Stomach (tissue), 9 donors: Measurements from ENCODE around the gene FAM53C. TPM values are rescaled to one million over a fixed set of nuclear protein-coding genes. Genes with fewer than 3 reads are reported as not detected.
"Not testable (repeated sequence)": the region's sequence is repeated elsewhere in the genome, so short reads cannot be mapped to it uniquely, and the experiment has no call there.

ENCODE experiments used
- DNase-seq, 2 donors: peaks; one replicate each; pipeline versions ENCODE4 v3.0.0 to v3.0.0-alpha.2; 2013 to 2019
- H3K27ac ChIP-seq, 5 donors: fragments of 200-600 bp in 4 of 5; sonication (generic) in 4 of 5; one replicate each; pipeline ENCODE4 v1.5.1; 2013 to 2019; ENCODE audit warnings: mild to moderate bottlenecking in 1 of 5, moderate library complexity in 1 of 5
- H3K27me3 ChIP-seq, 3 donors: fragments of 200-600 bp; sonication (generic); one replicate each; pipeline ENCODE4 v1.5.1; 2017 to 2019; ENCODE audit warnings: mixed run types in 1 of 3
- H3K36me3 ChIP-seq, 4 donors: fragments of 200-600 bp; sonication (generic); 1 replicate in 3 of 4; 2 replicates in 1 of 4; pipeline ENCODE4 v1.5.1; 2016 to 2019
- H3K4me1 ChIP-seq, 4 donors: fragments of 200-600 bp; sonication (generic); one replicate each; pipeline ENCODE4 v1.5.1; 2016 to 2019
- H3K4me3 ChIP-seq, 4 donors: fragments of 200-600 bp; sonication (generic) in 3 of 4; one replicate each; pipeline ENCODE4 v1.5.1; 2016 to 2019; ENCODE audit warnings: mild to moderate bottlenecking in 1 of 4
- H3K9me3 ChIP-seq, 4 donors: fragments of 200-600 bp; sonication (generic); one replicate each; pipeline ENCODE4 v1.5.1; 2016 to 2019
- EP300 ChIP-seq: sonication (generic); formaldehyde crosslinking; IDR thresholded peaks from one replicate; pipeline ENCODE4 v1.6.1; 2017; ENCODE audit warnings: antibody characterized with exemption
- POLR2A ChIP-seq, 4 donors: fragments of 450-650 bp; IDR thresholded peaks; one replicate each; pipeline ENCODE4 v1.6.1; 2016; ENCODE audit warnings: antibody characterized with exemption in 4 of 4, control low read depth in 2 of 4, mild to moderate bottlenecking in 1 of 4, moderate library complexity in 1 of 4
- POLR2AphosphoS5 ChIP-seq, 3 donors: sonication (generic); formaldehyde crosslinking; IDR thresholded peaks; one replicate each; pipeline ENCODE4 v1.6.1; 2016; ENCODE audit warnings: antibody characterized with exemption in 3 of 3
- WGBS, 5 donors: extraction: QIAGEN DNeasy Blood & Tissue Kit in 3 of 5; methylation state at CpG; one replicate each; pipeline versions ENCODE4 v1.1.5 to v1.1.7; 2013 to 2018; 5-methylcytosine and 5-hydroxymethylcytosine counted together
- intact Hi-C: fragments of 100-400 bp; cut with DNase I; formaldehyde crosslinking; loops from one replicate; pipeline ENCODE4 v1.15.1; 2023; ENCODE audit warnings: low total_unique reads
- polyA plus RNA-seq, 3 donors: library from polyadenylated mRNA; stranded (reverse); fragments of 200-250 nt; gene quantifications; one replicate each; pipeline ENCODE4 v1.2.3, GENCODE V29; 2013
- total RNA-seq, 5 donors: library from RNA; depleted of rRNA; stranded (reverse); fragments of >200 nt; gene quantifications; one replicate each; pipeline versions ENCODE4 v1.1.0 to v1.2.3, GENCODE V29; 2014 to 2016
- TF ChIP-seq, protein P1 (sequence below), 7 experiments: fragments of 450-650 bp in 4 of 7; fragments of 200-600 bp in 3 of 7; sonication (generic) in 3 of 7; IDR thresholded peaks; one replicate each; pipeline ENCODE4 v1.5.1; 2016 to 2019; ENCODE audit warnings: antibody characterized with exemption in 7 of 7, control low read depth in 2 of 7, mild to moderate bottlenecking in 1 of 7
- donor health status: healthy with polysubstance abuse.
- donor health status: Bipolar disorder and iron deficiency.
- donor health status: healthy.

Gene FAM53C
- total and polyA plus RNA-seq, 8 donors: 0.29 to 43.3 (median 15.3) TPM

DNA sequence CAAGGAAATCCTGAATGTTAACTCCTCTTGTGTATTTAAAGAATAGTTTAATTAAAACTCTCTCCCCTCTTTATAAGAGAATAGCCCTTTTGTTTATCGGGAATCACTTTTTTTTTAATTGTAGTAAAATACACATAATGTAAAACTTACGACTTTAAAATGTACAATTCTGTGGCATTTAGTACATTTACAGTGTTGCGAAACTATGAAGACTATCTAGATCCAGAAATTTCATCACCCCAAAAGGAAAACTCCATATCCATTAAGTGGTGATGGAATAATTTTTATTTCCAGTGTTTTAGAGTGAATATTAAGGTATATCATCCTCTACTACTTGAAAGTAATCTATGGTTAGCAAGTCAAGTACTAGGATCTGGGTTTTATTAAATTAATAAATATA, 51.3 kb downstream of the FAM53C start:
- 86 to 96% (median 91%) methylated on average over 3 of the region's 3 CpGs for WGBS, 5 donors
- DNase-seq: no peak
- Histone ChIP-seq H3K9me3 (no peaks in the 10 kb centered on the region), H3K4me3 (no peak overlapping the region), H3K27ac (no peak overlapping the region), H3K27me3 (no peaks in the 10 kb centered on the region), H3K36me3 (peaks cover 54 to 99% (median 85%) of the 10 kb centered on the region in 4 donors), H3K4me1 (peaks cover 0 to 32% (median 13%) of the 10 kb centered on the region in 4 donors)
- intact Hi-C loops: no loop called here
- no peak for TF ChIP-seq POLR2A (IDR thresholded peaks at IDR 0.05)
- TF ChIP-seq EP300: no peak
- TF ChIP-seq POLR2AphosphoS5 (IDR thresholded peaks at IDR 0.05): no peak
- TF ChIP-seq, protein P1, sequence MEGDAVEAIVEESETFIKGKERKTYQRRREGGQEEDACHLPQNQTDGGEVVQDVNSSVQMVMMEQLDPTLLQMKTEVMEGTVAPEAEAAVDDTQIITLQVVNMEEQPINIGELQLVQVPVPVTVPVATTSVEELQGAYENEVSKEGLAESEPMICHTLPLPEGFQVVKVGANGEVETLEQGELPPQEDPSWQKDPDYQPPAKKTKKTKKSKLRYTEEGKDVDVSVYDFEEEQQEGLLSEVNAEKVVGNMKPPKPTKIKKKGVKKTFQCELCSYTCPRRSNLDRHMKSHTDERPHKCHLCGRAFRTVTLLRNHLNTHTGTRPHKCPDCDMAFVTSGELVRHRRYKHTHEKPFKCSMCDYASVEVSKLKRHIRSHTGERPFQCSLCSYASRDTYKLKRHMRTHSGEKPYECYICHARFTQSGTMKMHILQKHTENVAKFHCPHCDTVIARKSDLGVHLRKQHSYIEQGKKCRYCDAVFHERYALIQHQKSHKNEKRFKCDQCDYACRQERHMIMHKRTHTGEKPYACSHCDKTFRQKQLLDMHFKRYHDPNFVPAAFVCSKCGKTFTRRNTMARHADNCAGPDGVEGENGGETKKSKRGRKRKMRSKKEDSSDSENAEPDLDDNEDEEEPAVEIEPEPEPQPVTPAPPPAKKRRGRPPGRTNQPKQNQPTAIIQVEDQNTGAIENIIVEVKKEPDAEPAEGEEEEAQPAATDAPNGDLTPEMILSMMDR (IDR thresholded peaks at IDR 0.05): no peak

DNA sequence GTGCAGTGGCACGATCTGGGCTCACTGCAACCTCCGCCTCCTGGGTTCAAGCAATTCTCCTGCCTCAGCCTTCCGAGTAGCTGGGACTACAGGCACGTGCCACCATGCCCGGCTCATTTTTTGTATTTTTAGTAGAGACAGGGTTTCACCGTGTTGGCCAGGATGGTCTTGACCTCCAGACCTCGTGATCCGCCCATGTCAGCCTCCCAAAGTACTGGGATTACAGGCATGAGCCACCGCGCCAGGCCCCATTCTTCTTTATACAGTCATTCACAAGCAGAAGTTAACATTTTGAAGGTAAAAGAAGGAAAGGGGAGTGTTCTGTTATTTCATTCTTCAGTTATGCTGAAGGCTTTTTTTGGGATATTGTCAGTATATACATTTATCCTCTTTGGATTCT, 51.8 kb downstream of the FAM53C start:
- H3K4me3 ChIP-seq, H3K9me3 ChIP-seq, DNase-seq, H3K27me3 ChIP-seq, H3K27ac ChIP-seq, intact Hi-C loops: not testable (repeated sequence)
- H3K4me1 ChIP-seq: peaks cover 0 to 31% (median 13%) of the 10 kb centered on the region in 4 donors
- H3K36me3 ChIP-seq: peaks cover 56 to 99% (median 88%) of the 10 kb centered on the region in 4 donors
- 94 to 97% (median 95%) methylated on average over 10 of the region's 10 CpGs for WGBS, 5 donors

DNA sequence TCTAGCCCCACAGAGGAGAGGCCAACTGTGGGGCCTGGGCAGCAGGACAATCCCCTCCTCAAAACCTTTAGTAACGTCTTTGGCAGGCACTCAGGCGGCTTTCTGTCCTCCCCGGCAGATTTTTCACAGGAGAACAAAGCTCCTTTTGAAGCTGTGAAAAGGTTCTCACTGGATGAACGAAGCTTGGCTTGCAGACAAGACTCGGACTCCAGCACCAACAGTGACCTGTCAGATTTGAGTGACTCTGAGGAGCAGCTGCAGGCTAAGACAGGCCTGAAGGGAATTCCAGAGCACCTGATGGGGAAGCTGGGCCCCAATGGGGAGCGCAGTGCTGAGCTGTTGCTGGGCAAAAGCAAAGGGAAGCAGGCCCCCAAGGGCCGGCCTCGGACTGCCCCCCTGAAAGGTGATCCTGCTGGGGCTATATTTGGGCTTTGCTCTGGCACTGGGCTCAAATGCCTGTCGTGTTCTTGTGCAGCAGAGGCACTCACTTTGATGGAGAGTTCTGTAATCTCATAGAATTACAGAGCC, 53.9 kb downstream of the FAM53C start:
- WGBS, 5 donors: 79 to 95% (median 89%) methylated on average over 9 of the region's 9 CpGs
- Histone ChIP-seq H3K27me3 (no peaks in the 10 kb centered on the region), H3K9me3 (no peaks in the 10 kb centered on the region), H3K27ac (no peak overlapping the region), H3K4me3 (no peak overlapping the region), H3K4me1 (peaks cover 0 to 13% (median 3%) of the 10 kb centered on the region in 4 donors), H3K36me3 (peaks cover 61 to 99% (median 88%) of the 10 kb centered on the region in 4 donors)
- intact Hi-C loops: no loop called here
- peak in 1 of 2 donors; percentile 13 for DNase-seq
- TF ChIP-seq POLR2AphosphoS5 (IDR thresholded peaks at IDR 0.05) (no peak), EP300 (no peak), POLR2A (IDR thresholded peaks at IDR 0.05) (no peak)
- TF ChIP-seq, protein P1 (IDR thresholded peaks at IDR 0.05): no peak

Other genes with a start within 250 kb of the FAM53C start
- gene NME5, start 198.8 kb upstream of the FAM53C start, total RNA-seq: 1 to 10 TPM in 2 of 5 donors, not detected in 3; 1.5 to 2.3 TPM
- 1 to 10 TPM; 2.0 to 2.7 (median 2.1) TPM for gene NME5, start 198.8 kb upstream of the FAM53C start, polyA plus RNA-seq
- gene BRD8, start 159.6 kb upstream of the FAM53C start, total RNA-seq: 10 to 100 TPM; 29.9 to 58.2 (median 51.3) TPM
- 10 to 100 TPM; 20.4 to 35.1 (median 21.8) TPM for gene BRD8, start 159.6 kb upstream of the FAM53C start, polyA plus RNA-seq
- 1 to 10 TPM in 3 of 5 donors, not detected in 2; 2.0 to 8.4 (median 7.9) TPM for gene KIF20A, start 159.2 kb upstream of the FAM53C start, total RNA-seq
- gene KIF20A, start 159.2 kb upstream of the FAM53C start, polyA plus RNA-seq: 1 to 10 TPM; 2.1 to 7.3 (median 2.1) TPM
- 10 to 100 TPM in 2 of 5 donors, 1 to 10 TPM in 3; 1.2 to 46.3 (median 4.5) TPM for gene CDC23, start 124.9 kb upstream of the FAM53C start, total RNA-seq
- 10 to 100 TPM; 10.6 to 13.1 (median 11.1) TPM for gene CDC23, start 124.9 kb upstream of the FAM53C start, polyA plus RNA-seq
- 1 to 10 TPM in 1 of 5 donors, under 1 TPM in 1, not detected in 3; 0.55 to 4.1 TPM for gene GFRA3, start 63.6 kb upstream of the FAM53C start, total RNA-seq
- 1 to 10 TPM; 1.5 to 2.0 (median 1.8) TPM for gene GFRA3, start 63.6 kb upstream of the FAM53C start, polyA plus RNA-seq
- 1 to 10 TPM in 2 of 5 donors, not detected in 3; 2.9 to 4.1 TPM for gene CDC25C, start 6.5 kb upstream of the FAM53C start, total RNA-seq
- 1 to 10 TPM in 1 of 3 donors, under 1 TPM in 2; 0.75 to 2.1 (median 0.92) TPM for gene CDC25C, start 6.5 kb upstream of the FAM53C start, polyA plus RNA-seq
- 100 to 1,000 TPM in 1 of 5 donors, 10 to 100 TPM in 4; 47.1 to 107 (median 62.6) TPM for gene KDM3B, start 14.4 kb downstream of the FAM53C start, total RNA-seq
- gene KDM3B, start 14.4 kb downstream of the FAM53C start, polyA plus RNA-seq: 10 to 100 TPM; 12.6 to 20.8 (median 15.6) TPM
- gene REEP2, start 100.8 kb downstream of the FAM53C start, total RNA-seq: 10 to 100 TPM in 1 of 5 donors, 1 to 10 TPM in 2, not detected in 2; 4.5 to 73.3 (median 7.7) TPM
- gene REEP2, start 100.8 kb downstream of the FAM53C start, polyA plus RNA-seq: 1 to 10 TPM; 2.1 to 5.8 (median 3.1) TPM
- gene EGR1, start 127.2 kb downstream of the FAM53C start, total RNA-seq: 10 to 100 TPM in 4 of 5 donors, 1 to 10 TPM in 1; 7.7 to 83.9 (median 48.1) TPM
- gene EGR1, start 127.2 kb downstream of the FAM53C start, polyA plus RNA-seq: 10 to 100 TPM; 17.0 to 45.4 (median 30.2) TPM
- 100 to 1,000 TPM in 1 of 5 donors, 10 to 100 TPM in 3, 1 to 10 TPM in 1; 9.0 to 119 (median 53.3) TPM for gene ETF1, start 205.0 kb downstream of the FAM53C start, total RNA-seq
- 10 to 100 TPM; 35.7 to 66.3 (median 48.7) TPM for gene ETF1, start 205.0 kb downstream of the FAM53C start, polyA plus RNA-seq
- gene HSPA9, start 237.1 kb downstream of the FAM53C start, total RNA-seq: 100 to 1,000 TPM; 157 to 427 (median 196) TPM
- gene HSPA9, start 237.1 kb downstream of the FAM53C start, polyA plus RNA-seq: 10 to 100 TPM; 68.8 to 78.2 (median 75.2) TPM